ENCODE results near the gene LSG1. TPM values are rescaled to one million over a fixed set of nuclear protein-coding genes. Genes with fewer than 3 reads are reported as not detected.

Gene LSG1
- polyA plus RNA-seq, 4 donors = 17.7 to 54.2 (median 22.0) TPM

DNA sequence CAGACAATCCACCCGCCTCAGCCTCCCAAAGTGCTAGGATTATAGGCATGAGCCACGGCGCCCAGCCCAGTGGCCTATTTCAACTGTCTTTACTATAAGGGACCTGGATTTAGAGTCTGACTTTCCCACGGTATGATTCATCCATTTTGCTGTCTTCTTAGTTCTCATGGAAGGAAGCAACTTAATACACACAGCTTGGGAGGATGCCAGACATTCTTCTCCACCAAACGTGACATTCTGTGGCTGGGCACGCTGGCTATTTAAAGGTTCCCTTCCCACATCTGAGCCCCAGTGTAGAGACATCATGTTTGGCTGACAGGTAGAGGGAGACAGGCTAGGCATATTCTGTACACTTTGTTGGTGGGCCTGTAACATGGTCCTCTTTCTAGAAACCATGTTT, 39.9 kb upstream of the LSG1 start:
- H3K36me3 ChIP-seq (ENCODE audit: control insufficient read depth in 3 of 3, insufficient read depth in 2 of 3, low read depth in 1 of 3, low read length in 3 of 3) = no peaks in the 10 kb centered on the region
- H3K27me3 ChIP-seq (ENCODE audit: control insufficient read depth in 3 of 3, insufficient read depth in 3 of 3, low read length in 3 of 3) = no peaks in the 10 kb centered on the region
- peaks cover 0 to 7% of the 10 kb centered on the region in 2 donors for H3K9me3 ChIP-seq (ENCODE audit: control insufficient read depth in 2 of 2, insufficient read depth in 1 of 2, low read depth in 1 of 2, low read length in 1 of 2)
- DNase-seq (no peak), FAIRE-seq (no peak)
- H3K4me1 ChIP-seq (ENCODE audit: control insufficient read depth in 3 of 3, insufficient read depth in 2 of 3, low read depth in 1 of 3, low read length in 2 of 3) = peaks cover 0 to 3% (median 0%) of the 10 kb centered on the region in 3 donors
- no peak overlapping the region for H3K27ac ChIP-seq (ENCODE audit: low read depth in 1 of 3, low read length in 2 of 3)
- H3K4me3 ChIP-seq (ENCODE audit: low read depth in 1 of 3, low read length in 3 of 3) = no peak overlapping the region
- WGBS, 3 donors = 59 to 74% (median 68%) methylated on average over 6 of the region's 6 CpGs

DNA sequence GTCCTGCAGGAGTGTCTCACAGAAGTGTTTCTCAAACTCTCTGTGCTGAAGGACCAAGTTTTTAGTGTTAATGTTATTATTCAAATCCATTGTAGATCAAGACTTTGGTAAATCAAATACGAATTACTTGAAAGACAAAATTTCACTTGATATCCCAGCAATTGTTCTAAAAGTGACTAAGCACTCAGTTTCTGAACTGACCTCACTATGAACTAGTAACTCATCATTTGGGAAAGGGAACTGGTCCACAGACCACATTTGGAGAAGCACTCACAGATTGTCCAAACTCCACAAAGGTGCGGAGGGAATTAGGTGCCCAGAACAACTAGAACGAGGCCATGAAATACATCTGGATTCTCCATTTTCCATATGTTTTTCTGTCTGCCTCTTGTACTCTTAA, 39.3 kb upstream of the LSG1 start:
- FAIRE-seq (no peak), DNase-seq (no peak)
- Histone ChIP-seq H3K36me3 (ENCODE audit: control insufficient read depth in 3 of 3, insufficient read depth in 2 of 3, low read depth in 1 of 3, low read length in 3 of 3) (no peaks in the 10 kb centered on the region), H3K4me1 (ENCODE audit: control insufficient read depth in 3 of 3, insufficient read depth in 2 of 3, low read depth in 1 of 3, low read length in 2 of 3) (peaks cover 0 to 10% (median 0%) of the 10 kb centered on the region in 3 donors), H3K9me3 (ENCODE audit: control insufficient read depth in 2 of 2, insufficient read depth in 1 of 2, low read depth in 1 of 2, low read length in 1 of 2) (peaks cover 0 to 7% of the 10 kb centered on the region in 2 donors), H3K27me3 (ENCODE audit: control insufficient read depth in 3 of 3, insufficient read depth in 3 of 3, low read length in 3 of 3) (no peaks in the 10 kb centered on the region), H3K27ac (ENCODE audit: low read depth in 1 of 3, low read length in 2 of 3) (no peak overlapping the region), H3K4me3 (ENCODE audit: low read depth in 1 of 3, low read length in 3 of 3) (no peak overlapping the region)
- 93 to 95% (median 94%) methylated on average over 3 of the region's 3 CpGs for WGBS, 3 donors

DNA sequence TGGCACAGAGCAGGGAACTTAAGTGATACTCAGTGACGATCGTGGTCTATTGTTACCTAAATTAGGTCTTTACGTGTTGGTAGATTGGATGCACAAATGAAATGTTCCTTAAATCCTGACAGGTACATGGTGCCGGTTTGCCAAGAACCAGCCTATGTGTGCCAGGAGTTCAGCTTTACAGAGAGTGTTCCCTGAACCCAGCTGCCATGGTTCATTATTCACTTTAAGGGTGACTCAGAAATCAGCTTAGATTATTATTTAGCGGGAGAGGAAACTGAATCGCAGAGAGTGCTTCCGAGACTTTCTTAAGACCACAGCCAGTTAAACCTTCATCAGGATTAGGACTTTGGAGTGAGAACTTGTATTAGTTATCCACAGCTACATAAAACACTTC, 35.2 kb upstream of the LSG1 start:
- Histone ChIP-seq H3K27ac (ENCODE audit: low read depth in 1 of 3, low read length in 2 of 3) (peak overlapping the region in 1 of 3 donors; percentile 25), H3K36me3 (ENCODE audit: control insufficient read depth in 3 of 3, insufficient read depth in 2 of 3, low read depth in 1 of 3, low read length in 3 of 3) (no peaks in the 10 kb centered on the region), H3K4me3 (ENCODE audit: low read depth in 1 of 3, low read length in 3 of 3) (peak overlapping the region in 1 of 3 donors; percentile 11), H3K27me3 (ENCODE audit: control insufficient read depth in 3 of 3, insufficient read depth in 3 of 3, low read length in 3 of 3) (no peaks in the 10 kb centered on the region), H3K9me3 (ENCODE audit: control insufficient read depth in 2 of 2, insufficient read depth in 1 of 2, low read depth in 1 of 2, low read length in 1 of 2) (peaks cover 0 to 7% of the 10 kb centered on the region in 2 donors), H3K4me1 (ENCODE audit: control insufficient read depth in 3 of 3, insufficient read depth in 2 of 3, low read depth in 1 of 3, low read length in 2 of 3) (peaks cover 0 to 13% (median 0%) of the 10 kb centered on the region in 3 donors)
- 19 to 65% (median 43%) methylated on average over 7 of the region's 7 CpGs for WGBS, 3 donors
- DNase-seq = peak; percentile 60 to 69
- FAIRE-seq = no peak

DNA sequence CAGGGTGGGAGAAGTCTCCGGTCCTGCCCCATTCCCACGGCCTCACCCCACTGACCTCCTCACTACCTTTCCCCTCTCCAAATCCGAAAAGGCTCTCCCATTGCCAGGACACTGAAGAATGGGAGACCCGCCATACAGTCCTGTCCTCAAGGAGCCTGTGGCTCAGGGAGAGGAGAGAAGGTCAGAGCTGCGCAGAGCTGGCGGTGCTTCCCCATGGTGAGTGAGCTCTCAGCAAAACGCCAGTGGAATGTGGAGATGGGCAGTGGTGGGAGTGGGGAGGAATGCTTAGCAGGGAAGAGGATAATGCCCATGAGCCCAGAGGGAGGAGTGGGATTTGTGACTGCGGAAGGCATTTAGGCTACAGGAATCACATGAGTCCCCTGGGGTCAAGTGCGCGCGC, 33.8 kb upstream of the LSG1 start:
- Histone ChIP-seq H3K36me3 (ENCODE audit: control insufficient read depth in 3 of 3, insufficient read depth in 2 of 3, low read depth in 1 of 3, low read length in 3 of 3) (no peaks in the 10 kb centered on the region), H3K27ac (ENCODE audit: low read depth in 1 of 3, low read length in 2 of 3) (no peak overlapping the region), H3K4me3 (ENCODE audit: low read depth in 1 of 3, low read length in 3 of 3) (no peak overlapping the region), H3K9me3 (ENCODE audit: control insufficient read depth in 2 of 2, insufficient read depth in 1 of 2, low read depth in 1 of 2, low read length in 1 of 2) (peaks cover 0 to 7% of the 10 kb centered on the region in 2 donors), H3K27me3 (ENCODE audit: control insufficient read depth in 3 of 3, insufficient read depth in 3 of 3, low read length in 3 of 3) (no peaks in the 10 kb centered on the region), H3K4me1 (ENCODE audit: control insufficient read depth in 3 of 3, insufficient read depth in 2 of 3, low read depth in 1 of 3, low read length in 2 of 3) (peaks cover 0 to 13% (median 0%) of the 10 kb centered on the region in 3 donors)
- no peak for FAIRE-seq
- 83 to 86% (median 84%) methylated on average over 11 of the region's 11 CpGs for WGBS, 3 donors
- DNase-seq = no peak

DNA sequence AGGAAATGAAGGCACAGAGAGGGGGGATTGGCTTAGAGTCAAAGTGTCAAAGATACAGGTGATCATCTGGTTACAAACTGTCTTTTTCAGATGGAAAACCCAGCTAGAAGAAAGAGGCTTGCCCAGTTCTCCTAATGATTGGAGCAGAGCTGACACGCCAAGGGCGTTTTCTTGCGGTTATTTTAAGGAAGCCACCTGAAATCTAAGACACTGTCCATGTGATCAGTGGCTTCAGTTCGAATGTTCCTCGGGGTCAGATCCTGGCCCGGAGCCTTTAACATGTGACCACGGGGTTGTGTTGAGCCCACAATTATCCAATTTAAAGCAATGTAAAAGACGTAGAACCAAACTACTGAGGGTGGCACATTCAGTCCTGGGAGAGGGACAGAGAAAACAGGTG, 33.2 kb upstream of the LSG1 start:
- Histone ChIP-seq H3K36me3 (ENCODE audit: control insufficient read depth in 3 of 3, insufficient read depth in 2 of 3, low read depth in 1 of 3, low read length in 3 of 3) (no peaks in the 10 kb centered on the region), H3K27ac (ENCODE audit: low read depth in 1 of 3, low read length in 2 of 3) (no peak overlapping the region), H3K9me3 (ENCODE audit: control insufficient read depth in 2 of 2, insufficient read depth in 1 of 2, low read depth in 1 of 2, low read length in 1 of 2) (peaks cover 0 to 7% of the 10 kb centered on the region in 2 donors), H3K4me1 (ENCODE audit: control insufficient read depth in 3 of 3, insufficient read depth in 2 of 3, low read depth in 1 of 3, low read length in 2 of 3) (peaks cover 0 to 13% (median 0%) of the 10 kb centered on the region in 3 donors), H3K4me3 (ENCODE audit: low read depth in 1 of 3, low read length in 3 of 3) (no peak overlapping the region), H3K27me3 (ENCODE audit: control insufficient read depth in 3 of 3, insufficient read depth in 3 of 3, low read length in 3 of 3) (no peaks in the 10 kb centered on the region)
- no peak for DNase-seq
- 86 to 91% (median 90%) methylated on average over 8 of the region's 8 CpGs for WGBS, 3 donors
- no peak for FAIRE-seq

DNA sequence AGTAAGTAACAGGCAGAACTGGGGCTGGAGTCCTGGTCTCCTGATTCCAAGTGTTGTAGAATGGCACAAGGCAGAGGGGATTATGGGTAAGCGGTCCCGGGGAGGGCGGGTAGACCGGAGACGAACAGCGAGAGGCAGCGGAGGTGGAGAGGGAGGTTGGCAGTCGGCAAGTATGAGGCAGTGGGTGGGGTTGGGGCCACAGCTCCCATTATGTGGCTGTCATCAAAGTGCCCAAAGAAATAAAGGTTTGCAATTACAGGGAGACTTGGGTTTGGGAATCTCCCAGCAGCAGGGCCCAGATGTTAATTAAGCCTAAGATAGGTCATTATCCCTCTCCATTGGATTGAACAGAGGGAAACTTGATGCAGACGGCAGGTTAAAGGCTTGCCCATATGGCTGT, 30.6 kb upstream of the LSG1 start:
- no peak for FAIRE-seq

DNA sequence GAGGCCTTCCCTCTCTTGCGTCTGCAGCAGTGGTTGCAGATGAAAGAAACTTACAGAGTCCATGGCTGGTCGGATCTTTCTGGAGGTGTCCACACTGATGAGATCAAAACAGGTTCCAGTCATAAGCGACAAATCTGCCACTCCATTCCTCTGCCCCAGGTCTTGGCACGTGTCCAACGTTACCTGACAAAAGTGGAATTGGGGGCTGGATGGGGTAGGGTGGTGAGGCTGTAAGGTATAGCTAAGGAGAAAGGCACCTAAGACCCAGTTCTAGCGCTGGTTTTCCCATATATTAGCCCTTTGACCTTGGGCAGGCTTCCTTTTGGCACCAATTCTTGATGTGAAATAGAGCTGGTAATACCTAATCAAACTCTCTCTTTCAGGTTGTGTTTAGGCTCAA, 24.7 kb upstream of the LSG1 start:
- no peak overlapping the region for H3K27ac ChIP-seq (ENCODE audit: low read depth in 1 of 3, low read length in 2 of 3)

More for the DNA sequence above, 30.6 kb upstream of the LSG1 start:
- Histone ChIP-seq H3K27me3 (ENCODE audit: control insufficient read depth in 3 of 3, insufficient read depth in 3 of 3, low read length in 3 of 3) (no peaks in the 10 kb centered on the region), H3K4me1 (ENCODE audit: control insufficient read depth in 3 of 3, insufficient read depth in 2 of 3, low read depth in 1 of 3, low read length in 2 of 3) (peaks cover 0 to 13% (median 0%) of the 10 kb centered on the region in 3 donors), H3K27ac (ENCODE audit: low read depth in 1 of 3, low read length in 2 of 3) (no peak overlapping the region), H3K36me3 (ENCODE audit: control insufficient read depth in 3 of 3, insufficient read depth in 2 of 3, low read depth in 1 of 3, low read length in 3 of 3) (no peaks in the 10 kb centered on the region), H3K4me3 (ENCODE audit: low read depth in 1 of 3, low read length in 3 of 3) (no peak overlapping the region), H3K9me3 (ENCODE audit: control insufficient read depth in 2 of 2, insufficient read depth in 1 of 2, low read depth in 1 of 2, low read length in 1 of 2) (peaks cover 0 to 9% of the 10 kb centered on the region in 2 donors)
- 93 to 97% (median 95%) methylated on average over 9 of the region's 9 CpGs for WGBS, 3 donors
- DNase-seq = no peak

DNA sequence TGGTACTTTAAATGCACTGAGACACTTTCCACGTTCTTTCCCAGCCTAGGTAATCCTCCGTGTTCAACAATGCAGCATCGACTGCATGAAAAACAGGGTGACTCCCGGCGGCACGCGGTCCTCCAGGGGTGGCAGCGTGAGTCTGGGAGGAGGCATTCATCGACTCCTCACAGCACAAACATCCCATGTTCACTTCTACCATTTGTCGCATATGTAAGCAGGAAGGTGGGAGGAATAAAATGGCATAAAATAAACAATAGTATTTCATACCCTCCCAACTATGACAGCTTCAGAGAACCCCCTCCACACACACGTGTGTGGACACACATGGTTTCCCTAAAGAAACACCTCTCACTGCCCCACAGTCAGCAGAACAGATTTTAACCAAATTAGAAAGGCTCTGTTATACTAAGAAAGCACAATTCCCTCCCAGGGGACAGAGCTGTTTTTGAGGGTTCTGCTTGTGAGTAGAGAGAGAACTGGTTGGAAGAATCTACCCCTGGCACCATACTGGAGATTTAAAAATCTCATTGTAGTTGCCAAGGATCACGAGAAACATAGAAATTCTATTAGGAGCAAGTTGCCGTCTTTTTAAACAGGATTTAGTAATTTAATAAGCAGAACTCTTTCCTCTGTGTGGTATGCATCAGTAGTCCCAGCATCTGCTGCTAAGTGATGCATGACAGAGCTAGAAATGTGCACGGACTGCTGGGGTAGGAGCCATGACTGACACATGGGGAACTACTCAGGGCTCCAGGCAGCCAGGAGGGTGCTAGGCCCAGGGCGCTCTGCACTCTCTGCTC, 19.7 kb upstream of the LSG1 start:
- H3K27me3 ChIP-seq (ENCODE audit: control insufficient read depth in 3 of 3, insufficient read depth in 3 of 3, low read length in 3 of 3) = peaks cover 0 to 15% (median 4%) of the 10 kb centered on the region in 3 donors
- no peaks in the 10 kb centered on the region for H3K9me3 ChIP-seq (ENCODE audit: control insufficient read depth in 2 of 2, insufficient read depth in 1 of 2, low read depth in 1 of 2, low read length in 1 of 2)
- FAIRE-seq = no peak
- no peak for DNase-seq
- H3K4me1 ChIP-seq (ENCODE audit: control insufficient read depth in 3 of 3, insufficient read depth in 2 of 3, low read depth in 1 of 3, low read length in 2 of 3) = peaks cover 0 to 24% (median 3%) of the 10 kb centered on the region in 3 donors
- 75 to 81% (median 78%) methylated on average over 15 of the region's 15 CpGs for WGBS, 3 donors
- H3K27ac ChIP-seq (ENCODE audit: low read depth in 1 of 3, low read length in 2 of 3) = no peak overlapping the region
- no peaks in the 10 kb centered on the region for H3K36me3 ChIP-seq (ENCODE audit: control insufficient read depth in 3 of 3, insufficient read depth in 2 of 3, low read depth in 1 of 3, low read length in 3 of 3)
- no peak overlapping the region for H3K4me3 ChIP-seq (ENCODE audit: low read depth in 1 of 3, low read length in 3 of 3)

More for the DNA sequence above, 24.7 kb upstream of the LSG1 start:
- Histone ChIP-seq H3K27me3 (ENCODE audit: control insufficient read depth in 3 of 3, insufficient read depth in 3 of 3, low read length in 3 of 3) (no peaks in the 10 kb centered on the region), H3K9me3 (ENCODE audit: control insufficient read depth in 2 of 2, insufficient read depth in 1 of 2, low read depth in 1 of 2, low read length in 1 of 2) (peaks cover 0 to 14% of the 10 kb centered on the region in 2 donors), H3K36me3 (ENCODE audit: control insufficient read depth in 3 of 3, insufficient read depth in 2 of 3, low read depth in 1 of 3, low read length in 3 of 3) (no peaks in the 10 kb centered on the region), H3K4me3 (ENCODE audit: low read depth in 1 of 3, low read length in 3 of 3) (no peak overlapping the region), H3K4me1 (ENCODE audit: control insufficient read depth in 3 of 3, insufficient read depth in 2 of 3, low read depth in 1 of 3, low read length in 2 of 3) (no peaks in the 10 kb centered on the region)
- no peak for DNase-seq
- WGBS, 3 donors = 43 to 80% (median 60%) methylated on average over 6 of the region's 6 CpGs
- FAIRE-seq = no peak

All from small intestine (tissue), 7 donors.